ENCODE measurements around the gene PITPNB.

DNA sequence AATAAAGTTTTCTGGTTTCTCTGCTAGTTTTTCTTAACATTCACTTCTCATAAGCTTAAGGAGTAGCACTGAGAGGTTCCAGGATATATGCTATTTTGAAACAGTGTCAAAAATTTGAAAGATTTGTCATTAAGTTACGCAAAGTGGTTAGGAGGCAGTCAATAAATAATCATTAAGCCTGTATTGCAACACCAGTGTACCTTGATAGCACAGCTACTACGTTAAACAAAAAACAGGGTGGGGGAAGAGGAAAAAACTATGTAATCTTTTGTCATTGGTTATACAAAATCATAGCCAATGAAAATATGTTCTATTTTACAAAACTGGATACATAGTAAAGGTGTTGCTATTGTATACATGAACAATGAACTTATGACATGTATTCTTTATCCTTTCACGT is 30.4 kb upstream of the PITPNB start:
- TF ChIP-seq, protein P1, sequence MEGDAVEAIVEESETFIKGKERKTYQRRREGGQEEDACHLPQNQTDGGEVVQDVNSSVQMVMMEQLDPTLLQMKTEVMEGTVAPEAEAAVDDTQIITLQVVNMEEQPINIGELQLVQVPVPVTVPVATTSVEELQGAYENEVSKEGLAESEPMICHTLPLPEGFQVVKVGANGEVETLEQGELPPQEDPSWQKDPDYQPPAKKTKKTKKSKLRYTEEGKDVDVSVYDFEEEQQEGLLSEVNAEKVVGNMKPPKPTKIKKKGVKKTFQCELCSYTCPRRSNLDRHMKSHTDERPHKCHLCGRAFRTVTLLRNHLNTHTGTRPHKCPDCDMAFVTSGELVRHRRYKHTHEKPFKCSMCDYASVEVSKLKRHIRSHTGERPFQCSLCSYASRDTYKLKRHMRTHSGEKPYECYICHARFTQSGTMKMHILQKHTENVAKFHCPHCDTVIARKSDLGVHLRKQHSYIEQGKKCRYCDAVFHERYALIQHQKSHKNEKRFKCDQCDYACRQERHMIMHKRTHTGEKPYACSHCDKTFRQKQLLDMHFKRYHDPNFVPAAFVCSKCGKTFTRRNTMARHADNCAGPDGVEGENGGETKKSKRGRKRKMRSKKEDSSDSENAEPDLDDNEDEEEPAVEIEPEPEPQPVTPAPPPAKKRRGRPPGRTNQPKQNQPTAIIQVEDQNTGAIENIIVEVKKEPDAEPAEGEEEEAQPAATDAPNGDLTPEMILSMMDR (IDR thresholded peaks at IDR 0.05; ENCODE audit: low read depth, low read length, poor library complexity, severe bottlenecking) = no peak
- TF ChIP-seq EZH2phosphoT487 (IDR thresholded peaks at IDR 0.05; ENCODE audit: borderline replicate concordance, low read length) = no peak
